ENCODE data around the gene AGBL3.
"Not testable (repeated sequence)": the region's sequence is repeated elsewhere in the genome, so short reads cannot be mapped to it uniquely, and the experiment has no call there.

The AGBL3 gene

DNA sequence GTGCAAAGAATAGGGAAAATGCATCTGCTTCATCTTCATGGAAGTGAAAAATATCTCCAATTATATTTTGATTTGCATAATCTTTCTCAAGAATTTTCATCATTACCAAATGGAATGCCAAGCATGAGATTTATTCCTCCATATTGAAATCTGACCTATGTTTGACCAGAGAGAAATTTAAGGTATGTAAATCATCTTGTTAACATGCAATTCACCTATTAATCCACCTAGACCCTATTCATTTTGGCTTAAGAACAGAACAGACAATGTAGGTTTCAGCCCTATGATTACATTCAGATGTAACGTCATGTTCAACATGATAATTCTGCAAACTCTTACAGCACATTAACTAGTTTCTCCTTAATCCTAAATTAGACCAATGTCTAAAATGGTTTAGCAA lies 130.8 kb downstream of the AGBL3 start:
- Histone ChIP-seq H3K9me3 (ENCODE audit: control insufficient read depth, insufficient read depth, low read length) (no peaks in the 10 kb centered on the region), H3K4me3 (ENCODE audit: low read length) (no peak overlapping the region), H3K4me2 (ENCODE audit: low read length) (no peak overlapping the region), H3K79me2 (ENCODE audit: control insufficient read depth, low read length) (no peaks in the 10 kb centered on the region), H3K36me3 (ENCODE audit: control insufficient read depth, low read length) (no peaks in the 10 kb centered on the region), H4K20me1 (ENCODE audit: control insufficient read depth, insufficient read depth, low read depth, low read length) (no peaks in the 10 kb centered on the region), H3K27me3 (ENCODE audit: control insufficient read depth, low read length) (no peaks in the 10 kb centered on the region), H3K9me2 (replicated peaks; ENCODE audit: control insufficient read depth, low read length) (0 out of 2 replicates have a peak, but pooled peaks cover 2% of the 10 kb centered on the region), H3K4me1 (ENCODE audit: control insufficient read depth, low read length) (no peaks in the 10 kb centered on the region), H3F3A (ENCODE audit: control insufficient read depth, insufficient read depth) (no peaks in the 10 kb centered on the region), H3K27ac (ENCODE audit: low read depth, low read length) (no peak overlapping the region)
- no peak for TF ChIP-seq EZH2phosphoT487 (IDR thresholded peaks at IDR 0.05; ENCODE audit: borderline replicate concordance, low read length)
- TF ChIP-seq CTCF (IDR thresholded peaks at IDR 0.05; ENCODE audit: low read depth, low read length, poor library complexity, severe bottlenecking) = no peak

- H3K4me2 ChIP-seq (ENCODE audit: low read length) = no peak overlapping the region
- H3K4me3 ChIP-seq (ENCODE audit: low read length) = no peak overlapping the region
- H3K9me2 ChIP-seq (replicated peaks; ENCODE audit: control insufficient read depth, low read length) = no peaks in the 10 kb centered on the region
- no peaks in the 10 kb centered on the region for H3K79me2 ChIP-seq (ENCODE audit: control insufficient read depth, low read length)
- no peaks in the 10 kb centered on the region for H4K20me1 ChIP-seq (ENCODE audit: control insufficient read depth, insufficient read depth, low read depth, low read length)
- H3K4me1 ChIP-seq (ENCODE audit: control insufficient read depth, low read length) = no peaks in the 10 kb centered on the region
- no peaks in the 10 kb centered on the region; the same call in 1 of the 2 replicates for H3K9me3 ChIP-seq (ENCODE audit: control insufficient read depth, insufficient read depth, low read length)
- TF ChIP-seq CTCF (IDR thresholded peaks at IDR 0.05; ENCODE audit: low read depth, low read length, poor library complexity, severe bottlenecking) = no peak
- H3F3A ChIP-seq (ENCODE audit: control insufficient read depth, insufficient read depth) = no peaks in the 10 kb centered on the region
- no peak overlapping the region for H3K27ac ChIP-seq (ENCODE audit: low read depth, low read length)
- H3K36me3 ChIP-seq (ENCODE audit: control insufficient read depth, low read length) = no peaks in the 10 kb centered on the region
- peaks cover 3% of the 10 kb centered on the region for H3K27me3 ChIP-seq (ENCODE audit: control insufficient read depth, low read length)
These were observed 135.6 kb downstream of the AGBL3 start for GRCh38 chr7:135121868-135122267.

DNA sequence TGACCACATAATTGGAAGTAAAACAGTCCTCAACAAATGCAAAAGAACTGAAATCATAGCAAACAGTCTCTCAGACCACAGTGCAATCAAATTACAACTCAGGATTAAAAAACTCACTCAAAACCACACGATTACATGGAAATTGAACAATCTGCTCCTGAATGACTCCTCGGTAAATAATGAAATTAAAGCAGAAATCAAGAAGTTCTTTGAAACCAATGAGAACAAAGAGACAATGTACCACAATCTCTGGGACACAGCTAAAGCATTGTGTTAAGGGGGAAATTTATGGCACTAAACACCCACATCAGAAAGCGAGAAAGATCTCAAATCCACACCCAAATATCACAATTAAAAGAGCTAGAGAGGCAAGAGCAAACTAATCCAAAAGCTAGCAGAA lies 138.3 kb downstream of the AGBL3 start:
- not testable (repeated sequence) for H3K9me2 ChIP-seq (replicated peaks; ENCODE audit: control insufficient read depth, low read length); H3K4me3 ChIP-seq (ENCODE audit: low read length); H3K27ac ChIP-seq (ENCODE audit: low read depth, low read length); H3K4me2 ChIP-seq (ENCODE audit: low read length); H4K20me1 ChIP-seq (ENCODE audit: control insufficient read depth, insufficient read depth, low read depth, low read length); H3K27me3 ChIP-seq (ENCODE audit: control insufficient read depth, low read length); H3K79me2 ChIP-seq (ENCODE audit: control insufficient read depth, low read length); H3K4me1 ChIP-seq (ENCODE audit: control insufficient read depth, low read length); H3K9me3 ChIP-seq (ENCODE audit: control insufficient read depth, insufficient read depth, low read length); H3K36me3 ChIP-seq (ENCODE audit: control insufficient read depth, low read length); H3F3A ChIP-seq (ENCODE audit: control insufficient read depth, insufficient read depth)

- no peaks in the 10 kb centered on the region for H4K20me1 ChIP-seq (ENCODE audit: control insufficient read depth, insufficient read depth, low read depth, low read length)
- no peaks in the 10 kb centered on the region for H3K9me2 ChIP-seq (replicated peaks; ENCODE audit: control insufficient read depth, low read length)
- no peak overlapping the region for H3K4me3 ChIP-seq (ENCODE audit: low read length)
- H3K9me3 ChIP-seq (ENCODE audit: control insufficient read depth, insufficient read depth, low read length) = peaks cover 6% of the 10 kb centered on the region; the same call in 1 of the 2 replicates
- no peaks in the 10 kb centered on the region for H3F3A ChIP-seq (ENCODE audit: control insufficient read depth, insufficient read depth)
- no peaks in the 10 kb centered on the region for H3K79me2 ChIP-seq (ENCODE audit: control insufficient read depth, low read length)
- no peaks in the 10 kb centered on the region for H3K4me1 ChIP-seq (ENCODE audit: control insufficient read depth, low read length)
- no peak overlapping the region for H3K4me2 ChIP-seq (ENCODE audit: low read length)
- peaks cover 3% of the 10 kb centered on the region for H3K27me3 ChIP-seq (ENCODE audit: control insufficient read depth, low read length)
- no peak for TF ChIP-seq CTCF (IDR thresholded peaks at IDR 0.05; ENCODE audit: low read depth, low read length, poor library complexity, severe bottlenecking)
- no peak for TF ChIP-seq EZH2phosphoT487 (IDR thresholded peaks at IDR 0.05; ENCODE audit: borderline replicate concordance, low read length)
- H3K36me3 ChIP-seq (ENCODE audit: control insufficient read depth, low read length) = no peaks in the 10 kb centered on the region
- H3K27ac ChIP-seq (ENCODE audit: low read depth, low read length) = no peak overlapping the region
These were observed 142.6 kb downstream of the AGBL3 start for GRCh38 chr7:135128931-135129330.

Data from DOHH2 (cell line).